Stimulated activated CD8-positive, alpha-beta memory T cell treated with anti-CD3 and anti-CD28 coated beads, Interleukin-2, amount 100 ng/mL, for 1 hour (primary cell): ENCODE results near the gene PPP6R2.
"Not testable (repeated sequence)": the region's sequence is repeated elsewhere in the genome, so short reads cannot be mapped to it uniquely, and the experiment has no call there.

Source experiments
- DNase-seq, 2 donors: peaks; one replicate each; pipeline ENCODE4 v3.0.0-alpha.2; 2020; ENCODE audit warnings: low read depth in 2 of 2

PPP6R2 gene

DNA sequence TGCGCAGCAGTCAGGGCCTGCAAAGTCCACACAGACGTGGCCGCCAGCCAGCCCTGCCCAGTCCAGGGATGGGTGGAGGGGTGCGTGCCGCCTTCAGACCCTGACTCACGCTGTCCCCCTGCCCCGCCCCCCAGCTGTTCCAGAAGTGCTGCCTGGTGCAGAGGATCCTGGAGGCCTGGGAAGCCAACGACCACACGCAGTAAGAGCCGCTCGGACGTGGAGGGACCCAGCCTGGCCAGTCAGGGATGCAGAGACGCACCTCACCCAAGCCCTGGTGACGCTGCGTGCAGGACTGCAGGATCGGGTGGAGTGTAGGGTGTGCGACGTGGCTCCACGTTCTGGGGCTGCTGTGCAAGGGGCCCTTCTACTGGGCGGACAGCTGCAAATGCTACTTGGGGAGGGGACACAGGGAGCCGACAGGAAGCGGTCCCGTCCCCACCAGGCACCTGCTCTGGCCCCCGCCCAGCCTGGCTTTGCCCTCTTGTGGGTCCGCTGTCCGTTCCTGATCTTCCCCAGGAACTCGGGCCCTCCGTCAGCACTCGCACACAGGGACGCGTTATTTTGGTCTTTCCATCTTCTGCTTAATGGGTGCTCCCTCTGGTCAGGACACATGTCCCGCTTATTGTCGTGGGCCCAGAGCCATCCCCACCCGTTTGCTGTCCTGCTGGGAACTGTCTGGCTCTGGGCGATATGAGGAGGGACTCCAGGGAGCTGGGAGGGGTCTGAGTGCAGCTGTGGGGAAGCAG lies 89.2 kb downstream of the PPP6R2 start:
- no peak for DNase-seq

GRCh38 chr22:50432877-50433510 lies 89.9 kb downstream of the PPP6R2 start:
- DNase-seq, result not testable (repeated sequence)

GRCh38 chr22:50434849-50435248 lies 91.7 kb downstream of the PPP6R2 start:
- no peak for DNase-seq

GRCh38 chr22:50435291-50436014 lies 92.3 kb downstream of the PPP6R2 start:
- no peak for DNase-seq

GRCh38 chr22:50436015-50436830 lies 93.1 kb downstream of the PPP6R2 start:
- DNase-seq, result no peak

- DNase-seq, result no peak
Observed at GRCh38 chr22:50436841-50437341, 93.8 kb downstream of the PPP6R2 start.

DNA sequence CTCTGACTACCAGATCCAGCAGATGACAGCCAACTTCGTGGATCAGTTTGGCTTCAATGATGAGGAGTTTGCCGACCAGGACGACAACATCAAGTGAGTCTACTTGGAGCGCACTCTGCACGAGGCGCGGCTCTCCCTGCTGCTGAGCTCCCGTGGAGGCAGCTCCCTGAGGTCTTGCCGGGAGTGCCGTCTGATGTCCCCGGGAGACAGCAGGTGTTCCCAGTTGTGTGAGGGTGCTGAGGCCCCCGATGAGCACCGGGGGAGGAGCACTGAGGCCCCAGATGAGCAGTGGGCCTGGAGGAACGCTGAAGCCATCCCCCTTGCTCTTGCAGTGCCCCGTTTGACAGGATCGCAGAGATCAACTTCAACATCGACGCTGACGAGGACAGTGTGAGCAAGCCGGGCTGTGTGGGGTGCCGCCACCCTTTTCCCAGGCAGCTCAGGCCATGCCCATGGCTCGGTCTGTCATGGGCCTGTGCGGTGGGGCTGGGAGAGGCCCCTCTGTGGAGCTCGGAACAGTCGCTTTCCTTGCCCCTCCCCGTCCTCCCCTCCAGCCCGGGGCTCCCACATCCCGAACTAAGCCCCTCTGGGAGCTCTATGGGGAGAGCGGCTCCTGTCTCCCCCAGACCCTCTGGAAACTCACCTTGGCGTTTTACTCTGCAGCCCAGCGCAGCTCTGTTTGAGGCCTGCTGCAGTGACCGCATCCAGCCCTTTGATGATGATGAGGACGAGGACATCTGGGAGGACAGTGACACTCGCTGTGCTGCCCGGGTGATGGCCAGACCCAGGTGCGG lies 94.6 kb downstream of the PPP6R2 start:
- no peak for DNase-seq

DNA sequence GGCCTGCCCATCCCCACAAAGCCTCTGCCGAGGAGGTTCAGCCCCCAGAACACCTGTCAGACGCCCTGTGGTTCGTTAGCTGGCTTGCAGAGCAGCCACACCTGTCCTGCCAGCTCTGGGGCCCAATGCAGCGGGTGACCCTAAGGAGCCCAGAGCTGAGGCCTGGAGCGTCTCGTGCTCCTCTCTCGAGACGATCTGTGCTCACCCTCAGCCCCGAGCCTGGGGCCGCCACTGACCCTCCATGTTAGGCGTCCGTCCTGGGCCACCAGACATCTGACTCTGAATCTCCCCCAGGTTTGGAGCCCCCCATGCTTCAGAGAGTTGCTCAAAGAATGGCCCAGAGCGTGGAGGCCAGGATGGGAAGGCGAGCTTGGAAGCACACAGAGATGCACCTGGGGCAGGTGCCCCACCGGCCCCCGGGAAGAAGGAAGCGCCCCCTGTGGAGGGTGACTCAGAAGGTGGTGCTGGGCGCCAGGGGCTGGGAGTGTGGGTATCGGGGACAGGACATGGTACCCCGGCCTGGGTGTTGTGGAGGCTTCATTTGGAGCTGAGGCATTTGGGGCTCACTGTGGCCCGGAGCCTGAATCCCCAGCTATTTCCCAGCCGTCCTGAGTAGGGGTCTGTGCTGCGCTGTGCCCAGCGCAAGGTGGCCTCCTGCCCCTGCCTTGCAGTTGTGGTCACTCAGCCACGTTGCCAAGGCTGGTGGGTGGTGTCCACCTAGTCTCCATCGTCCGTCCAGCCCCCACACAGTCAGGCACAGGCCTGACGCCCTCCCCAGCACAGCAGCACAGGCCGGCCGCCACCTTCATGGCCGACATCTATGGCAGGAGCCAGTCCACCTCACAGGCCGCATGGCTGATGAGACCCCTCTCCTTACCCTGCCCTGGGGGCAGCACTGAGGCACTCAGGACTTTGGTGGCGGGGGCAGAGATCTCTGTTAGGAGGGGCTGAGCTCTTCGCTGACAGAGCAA lies 95.5 kb downstream of the PPP6R2 start:
- DNase-seq, result no peak

DNA sequence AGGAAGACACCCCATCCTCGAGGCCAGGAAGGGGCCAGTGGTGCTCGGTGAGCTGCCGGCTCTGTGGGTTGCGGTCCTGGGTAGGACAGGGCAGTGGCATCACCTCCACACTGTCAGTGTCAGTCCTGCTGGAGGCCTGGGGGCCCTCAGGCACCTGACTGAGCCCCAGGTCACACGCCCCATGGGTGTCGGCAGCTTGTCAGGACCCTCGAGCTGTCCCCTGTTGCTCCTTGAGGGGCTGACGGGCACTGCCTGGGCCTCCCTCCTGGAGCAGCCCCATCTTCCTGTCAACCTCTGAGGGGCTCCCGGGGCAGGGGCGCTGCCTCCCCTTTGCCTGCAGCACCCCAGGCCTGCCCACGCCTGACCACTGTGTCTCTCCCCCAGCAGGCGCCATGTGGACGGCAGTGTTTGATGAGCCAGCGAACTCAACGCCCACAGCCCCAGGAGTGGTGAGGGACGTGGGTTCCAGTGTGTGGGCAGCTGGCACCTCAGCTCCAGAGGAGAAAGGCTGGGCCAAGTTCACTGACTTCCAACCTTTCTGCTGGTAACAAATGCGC lies 96.3 kb downstream of the PPP6R2 start:
- no peak for DNase-seq

GRCh38 chr22:50439871-50440331 lies 96.8 kb downstream of the PPP6R2 start:
- no peak for DNase-seq

DNA sequence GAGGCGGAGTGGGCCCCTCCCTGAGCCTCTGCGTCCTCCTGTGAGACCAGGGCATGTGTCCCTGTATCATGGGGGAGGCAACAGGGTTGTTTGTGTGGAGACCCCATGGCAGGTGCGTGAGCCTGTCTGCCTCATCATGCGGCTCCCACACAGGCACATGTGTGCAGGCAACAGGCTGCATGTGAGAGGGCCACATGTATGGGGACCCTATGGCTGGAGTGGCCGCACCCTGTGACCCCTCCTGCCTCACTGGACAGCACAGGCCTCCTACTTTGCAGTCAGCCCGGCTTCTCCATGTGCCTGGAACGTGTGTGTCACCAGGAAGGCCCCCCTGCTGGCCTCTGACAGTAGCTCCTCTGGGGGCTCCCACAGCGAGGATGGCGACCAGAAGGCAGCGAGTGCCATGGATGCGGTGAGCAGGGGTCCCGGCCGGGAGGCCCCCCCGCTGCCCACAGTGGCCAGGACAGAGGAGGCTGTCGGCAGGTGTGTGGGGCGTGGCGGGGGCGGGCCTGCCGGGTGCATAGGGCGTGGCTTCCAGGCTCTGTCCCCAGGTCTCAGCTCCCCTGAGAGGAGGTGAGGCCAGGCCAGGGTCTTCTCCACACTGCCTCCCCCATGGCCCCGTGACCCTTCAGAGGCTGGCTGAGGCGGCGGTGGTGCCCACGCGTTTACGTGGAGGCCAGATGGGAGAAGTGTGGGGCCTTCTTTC lies 97.6 kb downstream of the PPP6R2 start:
- DNase-seq, result no peak

DNA sequence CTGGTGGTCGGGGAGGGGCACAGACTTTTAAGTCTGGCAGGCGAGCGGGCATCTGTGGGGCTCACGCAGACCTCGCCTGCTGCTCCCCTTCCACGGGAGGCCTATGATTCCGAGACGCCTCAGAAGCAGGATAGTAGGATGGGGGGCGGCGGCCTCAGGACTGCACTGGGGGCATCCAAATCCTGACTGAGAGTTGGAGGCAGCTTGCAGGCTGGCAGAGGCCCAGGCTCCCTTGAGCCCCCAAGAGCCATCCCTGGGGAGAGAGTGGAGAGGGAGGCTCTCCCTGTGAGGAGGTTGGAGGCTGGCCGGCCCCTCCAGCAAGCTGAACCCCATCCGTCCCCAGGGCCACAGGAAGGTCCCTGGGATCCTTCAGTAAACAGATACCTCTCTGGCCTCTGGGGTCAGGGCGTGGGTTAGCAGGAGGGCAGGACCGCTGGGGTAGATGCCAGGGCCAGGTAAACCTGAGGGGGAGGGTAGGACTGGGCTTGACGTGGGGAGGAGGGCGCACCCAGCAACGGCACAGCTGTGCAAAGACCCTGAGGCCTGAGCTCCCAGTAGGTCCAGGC lies 98.4 kb downstream of the PPP6R2 start:
- no peak for DNase-seq

GRCh38 chr22:50443197-50443596 lies 100.1 kb downstream of the PPP6R2 start:
- DNase-seq, result no peak

DNA sequence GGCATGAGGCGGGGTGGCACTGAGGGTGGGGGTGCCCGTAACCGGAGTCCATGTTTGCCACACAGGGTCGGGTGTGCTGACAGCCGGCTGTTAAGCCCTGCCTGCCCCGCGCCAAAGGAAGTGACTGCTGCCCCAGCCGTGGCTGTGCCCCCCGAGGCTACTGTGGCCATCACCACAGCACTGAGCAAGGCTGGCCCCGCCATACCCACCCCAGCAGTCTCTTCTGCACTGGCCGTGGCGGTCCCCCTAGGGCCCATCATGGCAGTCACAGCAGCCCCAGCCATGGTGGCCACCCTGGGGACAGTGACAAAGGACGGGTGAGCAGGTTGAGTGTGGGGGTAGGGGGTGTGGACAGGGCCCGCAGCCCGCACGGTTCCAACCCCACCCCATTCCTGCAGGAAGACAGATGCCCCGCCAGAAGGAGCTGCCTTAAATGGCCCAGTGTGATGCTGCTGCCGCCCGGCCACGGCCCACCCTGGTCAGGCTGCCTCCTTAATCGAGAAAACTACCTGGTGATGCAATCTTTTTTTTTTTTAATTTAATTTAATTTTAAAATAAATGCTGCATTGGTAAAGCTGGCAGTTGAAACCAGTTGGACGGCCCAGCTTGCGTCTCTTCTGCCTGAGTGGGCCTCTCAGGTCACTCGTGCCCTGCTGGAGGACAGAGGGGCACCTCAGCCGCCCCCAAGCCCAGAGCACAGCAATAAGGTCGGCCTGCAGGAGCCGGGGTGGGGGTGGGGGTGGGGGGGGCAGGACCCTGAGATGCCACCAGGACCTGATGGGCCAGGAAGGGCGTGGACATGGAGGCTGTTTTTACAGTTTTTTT lies 100.9 kb downstream of the PPP6R2 start:
- no peak for DNase-seq

GRCh38 chr22:50444663-50445062 lies 101.5 kb downstream of the PPP6R2 start:
- no peak for DNase-seq

DNA sequence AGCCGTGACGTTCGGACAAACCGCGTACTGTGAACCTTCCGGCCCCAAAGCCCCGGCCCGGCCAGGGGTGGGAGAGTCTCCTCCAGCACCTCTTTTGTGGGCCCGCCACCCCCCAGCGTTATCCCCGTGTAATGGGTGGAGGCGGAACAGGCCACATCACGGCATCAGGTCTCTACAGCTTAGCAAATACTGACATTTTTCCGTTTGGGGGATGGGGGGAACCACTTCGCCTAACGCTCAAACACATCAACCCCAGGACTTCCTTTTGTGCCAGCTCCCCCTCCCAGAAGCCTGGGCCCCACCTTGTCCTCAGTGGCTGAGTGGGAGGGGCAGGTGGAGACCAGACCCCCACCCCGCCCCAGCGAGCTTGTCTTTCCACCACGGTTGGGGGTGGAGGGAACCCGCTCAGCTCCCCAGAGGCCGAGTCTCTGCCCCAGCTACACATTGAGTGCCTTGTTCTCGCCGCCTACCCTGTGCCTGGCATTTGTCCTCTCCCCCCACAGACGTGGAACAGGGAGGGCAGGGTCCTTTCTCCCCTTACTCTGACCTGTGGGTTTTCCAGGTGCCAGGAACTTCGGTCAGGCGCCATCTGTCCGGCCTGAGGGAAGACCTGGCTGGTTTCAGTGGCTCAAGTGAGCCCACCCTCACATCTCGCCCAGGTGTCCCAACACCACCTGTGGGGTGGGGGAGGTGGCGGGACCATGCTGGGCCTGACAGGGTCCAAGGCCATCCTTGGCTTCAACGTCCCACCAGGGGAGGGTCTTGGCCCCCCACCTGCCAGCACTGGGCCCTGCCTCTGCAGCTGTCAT lies 102.1 kb downstream of the PPP6R2 start:
- DNase-seq, result peak in 1 of 2 donors; percentile 28
